Measurements from ENCODE around the gene BNC2.

BNC2 gene

DNA sequence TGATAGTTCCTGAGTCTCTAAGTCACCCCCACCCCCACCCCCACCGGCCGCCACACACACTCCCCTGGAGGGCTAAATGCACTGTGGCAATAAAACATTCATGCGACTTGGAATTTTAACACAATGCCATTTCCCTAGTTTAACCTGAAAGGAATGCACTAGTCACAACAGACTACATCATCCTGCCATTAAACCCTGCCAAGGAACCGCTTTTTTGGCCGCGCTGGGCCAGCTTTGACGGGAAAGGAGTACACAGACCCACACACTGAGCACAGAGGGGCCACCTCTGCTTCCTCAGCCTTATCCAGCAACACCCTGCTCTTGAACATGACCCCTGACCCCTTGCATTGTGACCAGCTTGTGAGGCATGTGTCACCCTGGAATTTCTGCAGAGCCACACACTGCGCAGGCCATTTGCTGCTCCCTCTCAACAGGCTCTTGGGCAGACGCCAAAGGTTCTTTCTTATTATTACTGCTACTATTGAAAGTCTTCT is 165.3 kb downstream of the BNC2 start:
- DNase-seq: no peak

DNA sequence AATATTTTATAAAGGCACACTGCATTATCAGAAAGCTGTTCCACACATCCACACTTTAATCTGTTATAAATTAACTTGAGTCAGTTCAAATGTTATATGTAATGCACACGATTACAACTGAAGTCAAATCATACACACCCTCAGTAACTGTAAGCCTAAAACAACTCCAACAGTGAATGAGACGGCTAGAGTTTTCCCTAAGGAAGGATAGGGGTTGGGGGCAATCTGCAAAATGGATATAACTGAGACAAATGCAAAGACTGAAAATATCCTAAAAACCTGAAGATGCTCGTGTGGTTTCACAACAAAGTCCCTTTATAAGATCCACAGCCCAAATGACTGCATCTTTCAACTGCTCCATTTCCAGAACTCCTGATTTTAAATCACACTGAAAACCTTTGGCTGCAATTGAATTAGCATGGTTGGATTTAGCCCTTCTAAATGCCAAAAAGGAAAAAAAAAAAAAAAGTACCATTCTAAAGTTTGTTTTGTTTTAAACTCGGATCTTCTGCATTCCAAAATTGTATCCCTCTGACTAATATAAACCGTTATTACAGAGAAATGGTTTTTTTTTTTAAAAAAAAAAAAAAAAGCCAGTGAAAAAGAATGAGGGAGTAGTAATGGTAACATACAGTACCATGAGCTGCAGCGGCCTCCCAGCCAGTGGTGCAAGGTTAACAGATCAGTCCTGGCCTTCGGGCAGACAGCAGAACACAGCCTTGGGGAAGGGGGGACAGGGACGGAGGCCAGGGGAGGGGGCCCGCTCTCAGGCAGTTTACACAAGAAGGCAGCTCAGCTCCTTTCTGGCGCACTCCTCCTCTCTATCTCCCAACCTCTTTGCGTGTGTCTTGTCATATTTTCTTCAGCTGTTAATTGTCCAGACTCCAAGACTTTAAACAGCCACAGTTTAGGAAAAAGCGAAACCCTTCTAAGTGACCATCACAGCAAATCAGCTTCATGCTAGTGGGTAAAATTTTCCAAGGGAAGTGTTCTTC is 166.1 kb downstream of the BNC2 start:
- DNase-seq: no peak

DNA sequence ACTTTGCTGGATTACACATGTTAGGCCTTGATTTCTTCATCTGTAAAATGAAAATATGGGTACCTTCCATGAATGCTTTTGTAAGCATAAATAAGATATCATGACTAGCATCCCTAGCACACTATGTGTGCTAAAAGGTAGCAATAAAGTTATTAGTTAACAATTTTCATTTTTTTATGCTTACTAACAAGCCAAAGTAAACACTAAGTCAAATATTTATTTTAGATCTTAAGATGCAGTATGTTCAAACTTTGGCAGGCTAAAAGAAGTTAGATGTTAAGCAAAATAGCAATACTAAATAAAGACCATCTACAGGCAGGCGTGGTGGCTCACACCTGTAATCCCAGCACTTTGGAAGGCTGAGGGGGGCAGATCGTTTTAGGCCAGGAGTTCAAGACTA is 169.1 kb downstream of the BNC2 start:
- DNase-seq: no peak

DNA sequence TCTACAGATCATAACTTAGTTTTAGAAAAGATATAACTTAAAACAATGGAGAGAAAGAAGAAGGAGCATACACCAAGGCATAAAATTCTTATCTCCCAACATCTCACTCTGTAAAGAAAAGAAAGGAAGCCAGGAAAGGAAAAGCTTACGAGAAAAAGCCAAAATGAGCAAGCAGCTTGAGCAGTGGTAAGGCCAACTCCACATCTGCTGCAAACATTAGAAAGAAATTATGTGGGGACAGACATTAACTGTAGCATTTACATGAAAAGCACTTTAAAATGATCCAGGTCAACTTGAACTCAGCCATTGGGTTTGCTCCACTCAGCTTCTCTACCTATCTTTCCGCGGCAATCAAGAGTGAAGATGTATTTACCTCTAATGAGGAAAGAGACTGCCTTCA is 176.9 kb downstream of the BNC2 start:
- DNase-seq: no peak

DNA sequence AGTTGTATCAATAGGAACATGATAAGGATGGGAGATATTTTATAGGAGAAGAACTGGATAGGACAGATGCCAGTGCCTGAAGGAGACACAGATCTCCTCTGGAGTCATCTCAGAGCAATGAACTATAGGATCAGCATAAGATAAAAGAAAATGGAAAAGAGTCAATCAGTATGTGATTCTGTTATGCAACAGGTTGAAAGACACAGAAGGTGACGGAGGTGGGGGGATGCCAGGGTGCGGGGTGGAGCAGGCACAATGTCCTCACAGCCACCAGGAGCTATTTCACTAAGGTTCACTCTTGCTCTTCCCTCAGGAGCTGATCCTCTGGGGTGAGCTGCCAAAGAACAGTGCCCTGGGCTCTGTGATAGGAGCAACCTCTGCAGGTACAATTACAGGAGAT is 179.8 kb downstream of the BNC2 start:
- no peak for DNase-seq

DNA sequence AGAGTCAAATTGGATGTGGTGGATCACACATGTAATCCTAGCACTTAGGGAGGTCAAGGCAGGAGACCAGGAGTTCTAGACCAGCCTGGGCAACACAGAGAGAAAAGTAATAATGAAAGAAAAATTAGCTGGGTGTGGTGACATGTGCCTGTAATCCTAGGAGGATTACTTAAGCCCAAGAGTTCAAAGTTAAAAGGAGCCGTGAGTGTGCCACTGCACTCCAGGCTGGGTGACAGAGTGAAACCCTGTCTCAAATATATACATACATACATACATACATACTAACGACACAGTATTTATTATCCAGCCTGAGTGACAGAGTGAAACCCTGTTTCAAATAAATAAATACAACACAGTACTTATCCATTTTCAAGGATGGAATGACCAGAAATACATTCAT is 180.3 kb downstream of the BNC2 start:
- DNase-seq: no peak

DNA sequence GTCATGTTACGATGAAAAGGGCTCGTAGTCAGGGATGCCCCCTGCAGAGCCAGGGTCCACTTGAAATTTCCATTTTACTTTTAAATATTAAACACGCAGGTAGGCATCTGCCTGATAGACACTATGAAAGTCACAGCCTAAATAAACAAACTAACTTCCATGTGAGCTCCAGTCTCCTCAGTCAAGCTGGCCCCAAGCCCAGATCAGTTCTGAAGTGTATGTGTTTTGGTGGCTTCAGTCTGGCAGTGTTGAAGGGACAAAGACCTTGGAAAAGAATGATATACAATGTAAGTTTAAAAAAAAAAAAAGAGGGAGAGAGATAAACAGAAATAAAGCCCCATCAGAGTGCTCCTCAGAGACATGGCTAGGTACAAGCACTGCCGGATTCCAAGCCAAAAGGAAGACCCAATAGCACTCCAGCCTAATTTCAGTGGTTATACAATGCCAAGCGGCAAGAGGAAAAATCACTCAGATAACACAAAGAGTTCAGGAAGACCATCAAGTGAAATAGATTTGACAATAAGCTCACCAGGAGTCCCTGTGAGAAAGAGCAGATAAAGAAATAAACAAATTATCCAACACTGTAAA is 181.0 kb downstream of the BNC2 start:
- DNase-seq: no peak

DNA sequence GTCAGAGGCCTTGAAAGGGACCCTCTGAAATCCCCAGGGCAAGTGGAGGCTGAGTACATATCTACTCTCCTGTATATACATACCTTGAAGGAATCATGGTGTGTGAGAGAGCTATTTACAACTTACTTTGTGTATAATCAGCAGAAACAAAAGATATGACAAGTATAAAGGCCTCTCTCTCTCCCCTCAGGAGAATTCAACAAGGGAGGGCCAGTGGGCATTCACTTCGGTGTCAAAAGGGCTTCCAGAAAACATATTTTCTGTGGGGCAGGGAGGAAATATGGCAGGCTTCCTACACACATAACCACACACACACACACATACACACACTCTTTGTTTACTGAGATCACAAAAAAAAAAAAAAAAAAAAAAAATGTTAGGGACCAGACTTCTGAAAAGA is 181.7 kb downstream of the BNC2 start:
- no peak for DNase-seq

DNA sequence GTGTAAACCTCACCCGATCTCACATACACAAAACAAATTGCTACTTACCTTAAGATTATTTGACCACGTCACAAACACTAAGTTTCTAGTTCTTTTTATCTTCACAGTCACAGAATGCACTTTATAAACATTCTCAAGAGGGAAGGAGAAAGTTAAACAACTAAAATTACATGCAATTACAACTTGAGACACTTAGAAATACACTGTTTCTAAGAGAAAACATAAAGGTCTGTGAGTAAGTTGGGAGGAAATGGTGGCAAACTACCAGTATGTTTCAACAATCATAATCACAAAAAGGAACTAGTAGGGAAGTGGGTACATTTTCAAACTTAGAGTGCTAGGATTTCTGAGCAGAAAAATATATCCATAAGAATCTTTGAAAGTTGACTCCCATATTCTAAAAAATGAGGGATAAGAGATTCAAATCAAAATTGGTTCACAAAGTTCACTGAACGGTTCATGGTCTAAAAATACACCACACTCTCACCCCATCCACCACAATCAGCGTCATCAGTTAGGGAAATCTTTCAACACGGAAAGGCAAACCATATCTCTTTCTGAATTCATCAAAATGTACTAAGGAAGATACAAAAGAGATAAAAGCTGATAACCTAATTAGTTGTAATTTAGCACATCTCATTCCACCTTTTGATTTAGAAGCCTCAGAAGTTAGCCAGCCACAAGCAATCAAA is 182.6 kb downstream of the BNC2 start:
- DNase-seq: no peak

DNA sequence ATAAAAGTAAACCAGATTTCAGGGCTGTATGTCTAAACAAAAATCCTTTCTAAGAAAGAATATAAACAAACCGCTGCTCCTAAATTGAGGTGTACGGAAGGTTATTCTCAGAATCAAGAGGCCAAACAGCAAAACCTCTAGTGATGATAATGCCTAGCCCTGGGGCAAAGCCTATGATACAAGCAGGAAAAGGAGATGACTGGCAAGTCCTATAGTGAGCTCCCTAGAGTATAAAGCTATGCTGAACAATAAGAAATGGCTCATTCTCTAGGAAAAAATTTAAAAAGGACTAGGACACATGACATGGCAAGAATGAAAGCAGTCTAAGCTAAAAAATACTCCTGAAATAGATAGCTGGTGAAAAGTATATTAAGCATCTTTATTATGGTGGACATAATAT is 187.1 kb downstream of the BNC2 start:
- no peak for DNase-seq

DNA sequence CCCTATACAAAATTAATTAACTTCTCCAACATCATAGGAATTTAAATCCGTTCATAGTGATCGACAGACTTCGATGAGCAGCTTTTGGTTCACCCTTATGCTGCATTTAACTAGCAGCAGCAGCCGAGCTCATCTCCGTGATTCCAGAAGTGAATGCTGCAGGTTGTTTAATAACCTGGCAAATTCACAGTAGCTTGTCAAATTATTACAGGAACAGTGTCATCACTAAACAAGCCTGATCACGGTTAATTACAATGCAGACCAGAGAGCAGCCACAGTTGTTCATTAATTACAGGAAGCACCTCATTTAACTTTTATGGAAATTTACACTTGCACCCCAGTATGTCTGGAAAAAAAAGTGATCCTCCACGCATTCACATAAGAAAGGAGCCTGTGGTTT is 188.2 kb downstream of the BNC2 start:
- no peak for DNase-seq

DNA sequence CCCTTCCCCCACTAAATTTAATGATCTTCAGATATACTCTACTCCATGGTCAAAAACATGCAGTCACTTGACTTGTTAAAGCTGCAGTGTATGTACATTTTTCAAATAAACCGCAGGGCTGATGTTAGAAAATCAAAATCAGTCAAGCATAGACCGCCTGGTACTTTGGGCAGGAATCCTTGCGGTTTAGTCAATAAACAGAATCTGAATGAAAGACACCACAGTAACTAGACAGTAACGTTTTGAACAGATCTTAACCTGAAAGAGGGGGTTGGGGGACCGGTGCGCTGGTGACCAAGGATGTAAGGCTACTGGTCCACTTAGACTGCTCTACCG is 188.8 kb downstream of the BNC2 start:
- no peak for DNase-seq

DNA sequence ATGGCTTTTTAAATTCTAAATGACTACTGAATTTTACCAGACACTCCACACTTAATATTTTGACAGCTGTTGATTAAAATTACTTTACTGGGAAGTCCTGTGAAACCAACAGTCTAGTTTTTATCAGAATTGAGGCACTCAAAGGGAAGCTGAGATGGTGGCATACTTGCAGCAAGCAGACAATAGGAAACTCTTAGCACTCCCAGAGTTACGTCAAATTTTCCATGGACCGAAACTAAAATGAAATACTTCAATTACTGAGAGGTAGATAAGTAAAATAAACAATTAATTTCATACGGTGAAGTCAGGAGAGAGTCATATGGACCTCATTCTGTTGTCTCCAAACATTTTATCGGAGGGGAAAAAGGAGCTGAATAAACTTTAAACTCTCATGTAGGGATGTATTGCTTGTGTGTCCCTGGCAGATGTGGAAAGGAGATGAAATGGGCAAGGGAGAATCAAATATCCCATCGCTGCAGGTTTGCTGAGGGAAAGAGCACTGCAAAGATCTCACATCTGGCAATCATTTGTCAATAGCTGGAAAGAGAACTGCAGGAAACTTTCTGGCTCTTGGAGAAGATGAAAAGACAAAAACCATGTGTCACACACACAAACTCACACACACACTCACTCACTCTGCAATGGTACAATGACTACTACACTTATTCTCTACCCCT is 189.4 kb downstream of the BNC2 start:
- no peak for DNase-seq

DNA sequence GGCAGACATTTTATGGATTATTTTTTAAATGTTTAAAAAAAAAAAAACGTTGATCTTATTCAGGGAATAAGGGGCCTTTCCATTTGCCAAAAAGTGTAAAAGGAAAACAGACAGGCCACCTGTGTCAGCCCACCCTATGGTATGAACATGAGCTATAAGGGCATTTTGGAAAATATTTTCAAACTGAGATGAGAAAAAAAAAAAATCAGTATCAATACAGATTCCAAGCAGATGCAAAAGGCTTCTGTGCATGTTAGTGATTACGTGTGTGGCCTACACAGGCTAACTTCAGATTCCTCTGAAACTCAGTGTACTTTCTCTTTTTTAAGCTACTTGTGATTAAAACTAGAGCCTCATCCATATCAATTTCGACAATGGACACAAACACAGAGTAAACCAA is 189.9 kb downstream of the BNC2 start:
- no peak for DNase-seq

DNA sequence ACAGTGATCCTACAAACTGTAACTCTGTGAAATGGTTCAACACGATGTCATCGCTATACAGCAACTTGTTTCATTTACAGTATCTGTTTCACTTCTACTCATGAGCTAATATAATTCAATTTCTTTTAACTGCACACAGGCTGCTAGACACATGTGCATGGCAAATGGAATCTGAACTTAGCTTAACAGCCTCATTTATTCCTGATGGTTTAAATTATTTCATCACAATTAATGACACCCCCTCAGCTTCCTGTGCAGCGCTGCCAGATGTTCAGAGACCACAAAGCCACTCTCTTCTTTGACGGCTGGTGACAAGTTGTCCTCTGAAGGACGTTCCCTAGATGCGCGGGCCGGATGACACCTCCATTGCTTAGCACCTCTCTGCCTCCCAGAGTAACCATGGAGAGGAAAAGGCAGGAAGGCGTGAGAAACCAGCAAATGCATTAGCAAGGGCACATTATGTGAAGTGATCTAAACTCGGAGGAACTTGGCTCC is 191.1 kb downstream of the BNC2 start:
- DNase-seq: no peak

DNA sequence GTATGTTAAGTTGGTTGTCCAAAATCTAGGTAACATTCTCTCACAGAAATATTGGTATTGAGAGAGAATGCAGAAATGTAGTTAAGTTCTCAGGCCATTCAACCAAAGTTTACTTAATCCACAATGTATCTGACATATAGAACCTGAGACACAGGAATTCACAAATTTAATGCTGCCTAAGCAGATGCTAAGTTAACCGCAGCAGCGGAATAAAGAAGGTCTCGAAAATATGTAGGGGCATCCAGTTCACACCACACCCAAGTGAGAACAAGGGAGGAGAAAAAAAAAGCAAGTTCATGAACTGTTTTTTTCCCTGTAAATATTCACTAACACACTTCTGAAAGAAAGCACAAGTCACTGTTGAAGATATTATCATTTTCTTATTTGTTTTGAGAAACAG is 194.0 kb downstream of the BNC2 start:
- no peak for DNase-seq

DNA sequence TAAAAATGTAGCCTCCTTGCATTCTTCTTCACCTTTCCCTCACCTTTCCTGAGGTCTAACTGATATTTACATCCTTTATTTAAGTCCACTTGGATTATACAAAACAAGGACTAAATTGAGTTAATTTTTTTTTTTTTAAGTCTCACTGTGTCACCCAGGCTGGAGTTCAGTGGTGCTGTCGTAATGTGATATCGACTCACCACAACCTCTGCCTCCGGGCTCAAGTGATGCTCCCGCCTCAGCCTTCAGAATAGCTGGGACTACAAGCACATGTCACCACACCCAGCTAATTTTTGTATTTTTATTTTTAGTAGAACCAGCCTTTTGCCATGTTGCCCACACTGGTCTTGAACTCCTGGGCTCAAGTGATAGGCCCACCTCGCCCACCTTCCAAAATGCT is 195.3 kb downstream of the BNC2 start:
- no peak for DNase-seq

DNA sequence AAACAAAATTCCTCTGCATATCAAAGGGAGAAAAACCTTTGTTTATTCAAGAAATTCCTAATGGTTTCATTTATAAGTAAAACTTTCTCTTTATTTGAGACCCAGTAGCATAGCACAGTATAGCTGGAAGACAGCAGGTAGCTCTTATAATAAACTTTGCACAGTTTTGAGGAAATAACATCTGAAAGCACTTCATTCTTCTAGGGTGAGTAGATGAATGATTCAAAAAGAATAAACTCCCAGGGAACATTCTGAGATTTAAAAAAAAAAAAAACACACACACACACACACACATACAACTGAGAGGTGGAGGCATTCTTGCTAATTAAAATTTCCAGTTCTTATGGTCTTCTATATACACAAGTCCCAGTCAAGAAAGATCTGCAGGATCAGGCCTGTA is 197.3 kb downstream of the BNC2 start:
- DNase-seq: no peak

DNA sequence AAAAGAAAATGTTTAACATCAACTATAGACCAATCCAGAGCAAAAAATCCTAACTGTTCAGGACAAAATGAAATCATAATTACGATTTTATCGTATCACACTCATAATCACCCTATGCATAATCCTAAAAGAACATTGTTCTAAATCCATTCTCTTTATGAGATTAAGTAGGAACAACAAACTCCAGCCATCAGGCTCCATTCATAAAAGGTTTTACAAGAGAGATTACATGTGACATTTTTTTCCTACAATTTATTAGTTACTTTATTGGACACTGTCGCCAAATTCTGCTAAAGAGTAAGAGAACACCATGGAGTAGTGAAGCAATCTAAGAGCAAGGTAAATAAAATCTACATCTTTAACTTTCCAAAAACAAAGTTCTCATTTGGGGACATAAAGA is 198.0 kb downstream of the BNC2 start:
- DNase-seq: no peak

DNA sequence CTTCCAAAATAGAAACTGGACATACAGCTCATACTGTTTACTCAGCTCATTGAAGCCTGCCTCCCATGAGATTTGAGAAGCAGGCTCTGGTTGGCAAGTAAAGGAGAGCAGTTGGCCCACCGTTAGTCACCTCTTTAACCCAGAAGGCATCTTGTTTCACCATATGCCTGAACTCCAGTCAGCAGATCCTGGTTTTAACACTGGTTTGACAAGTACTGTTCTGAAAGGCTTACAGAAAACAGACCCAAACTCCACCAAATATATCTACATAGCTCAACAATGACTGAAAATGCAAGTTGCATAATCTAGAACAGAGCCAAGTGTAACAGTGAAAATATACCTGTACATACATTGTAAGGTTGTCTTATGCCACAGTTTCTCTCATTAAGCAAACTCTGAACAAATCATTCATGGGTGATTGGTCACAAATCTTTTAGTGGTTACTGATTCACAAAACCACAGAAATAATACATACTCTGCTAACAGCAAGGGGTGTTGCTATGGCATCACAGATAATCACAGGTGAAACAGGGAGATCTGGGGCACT is 198.8 kb downstream of the BNC2 start:
- no peak for DNase-seq

DNA sequence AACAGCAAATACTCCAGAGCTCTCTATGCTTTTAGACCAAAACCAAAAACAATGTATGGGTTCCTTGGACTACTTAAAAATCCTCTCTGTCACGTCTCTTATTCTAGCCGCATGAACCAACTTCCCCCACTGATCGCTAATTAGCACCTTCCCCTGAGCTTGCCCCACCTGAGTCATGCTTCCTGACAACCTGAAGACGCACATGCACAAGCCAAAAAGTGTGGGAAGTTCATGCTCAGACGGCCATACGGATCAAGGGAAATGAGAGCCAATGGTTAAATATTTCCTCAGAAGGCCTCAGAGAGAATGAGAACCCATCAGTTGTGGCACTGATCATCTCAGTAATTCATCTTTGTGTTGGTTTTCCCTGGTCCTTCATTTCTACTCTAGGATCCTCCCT is 199.7 kb downstream of the BNC2 start:
- DNase-seq: no peak

DNA sequence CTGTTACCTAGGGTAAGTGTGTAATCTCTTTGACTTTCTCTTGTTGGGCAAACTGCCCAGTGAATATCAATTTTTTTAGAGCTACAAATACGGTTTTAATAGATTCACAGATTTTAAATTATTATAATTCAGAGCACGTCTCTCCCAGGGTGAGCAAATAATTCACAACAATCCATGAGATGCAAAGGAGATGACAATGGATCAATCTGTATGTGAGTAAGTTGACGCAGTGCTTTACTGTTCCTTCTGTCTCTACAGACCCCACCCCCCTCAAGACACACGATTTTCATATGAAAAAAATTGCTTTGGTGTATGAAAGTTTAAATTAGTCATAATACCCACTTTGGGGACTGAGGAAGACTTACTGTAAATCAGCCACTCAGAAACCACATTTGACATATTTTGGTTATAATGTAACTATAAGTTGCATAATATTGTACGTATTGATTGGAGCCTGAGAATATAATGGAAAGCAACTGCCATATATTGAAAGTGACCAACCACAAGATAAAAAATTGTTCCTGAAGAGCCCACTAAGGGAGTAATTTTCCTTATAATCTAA is 201.7 kb downstream of the BNC2 start:
- DNase-seq: no peak

DNA sequence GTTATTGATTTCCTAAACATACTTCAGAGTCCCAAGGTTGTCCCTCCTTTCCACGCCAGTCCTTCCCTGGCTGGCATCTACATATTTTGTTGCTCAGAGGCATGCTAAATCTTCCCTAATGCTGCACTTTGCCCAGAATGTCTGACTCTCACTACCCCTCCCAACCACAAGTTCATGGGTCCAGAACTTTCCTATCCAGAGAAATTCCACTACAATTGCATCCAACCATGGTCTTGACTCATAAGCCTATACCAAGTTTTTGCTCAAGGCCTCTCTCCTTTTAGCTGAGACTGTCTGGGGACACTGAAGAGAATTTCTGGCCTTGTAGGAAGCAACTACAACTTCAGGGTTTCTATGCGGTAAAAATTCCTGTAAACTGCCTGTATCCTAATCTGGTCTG is 206.3 kb downstream of the BNC2 start:
- DNase-seq: no peak

Measured in NCI-H510A treated with DMSO at 0.1 percent for 48 hours (cell line).